GM12865 (cell line): ENCODE measurements around the gene DPPA4.

Experiments used
- DNase-seq: peaks from one replicate; pipeline ENCODE4 v3.0.0; 2010; ENCODE audit warnings: low read depth
- H3K4me3 ChIP-seq: 2 replicates; pipeline ENCODE4 v1.5.1; 2011; ENCODE audit warnings: mild to moderate bottlenecking, low read depth, low read length, control low read depth
- TF ChIP-seq, protein P1 (sequence below): IDR thresholded peaks from 2 replicates; pipeline ENCODE4 v1.5.1; 2011; ENCODE audit warnings: low read length, control low read depth, low read depth, inconsistent platforms; ENCODE audit not compliant: insufficient read depth; ENCODE audit errors: missing control alignments

DPPA4 gene

DNA sequence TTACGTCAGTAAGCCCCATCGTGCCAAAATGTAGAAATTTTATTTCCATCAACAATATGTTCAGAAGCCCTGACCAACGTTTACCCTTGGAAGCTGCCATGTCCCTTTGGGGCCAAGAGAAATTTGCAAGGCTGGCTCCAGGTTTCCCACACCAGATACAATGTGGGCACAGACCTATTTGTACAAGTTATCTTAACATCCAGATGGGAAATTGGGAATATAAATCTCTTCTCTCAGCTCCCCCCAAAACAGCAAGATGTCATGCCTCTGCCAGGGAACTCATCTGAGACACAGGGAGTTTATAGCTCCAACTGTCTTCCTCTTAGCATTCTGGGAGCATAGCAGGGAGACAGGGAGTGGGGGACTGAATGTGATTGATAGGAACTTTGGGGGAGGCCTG, 11.7 kb downstream of the DPPA4 start:
- no peak for DNase-seq
- no peak overlapping the region for H3K4me3 ChIP-seq
- TF ChIP-seq, protein P1, sequence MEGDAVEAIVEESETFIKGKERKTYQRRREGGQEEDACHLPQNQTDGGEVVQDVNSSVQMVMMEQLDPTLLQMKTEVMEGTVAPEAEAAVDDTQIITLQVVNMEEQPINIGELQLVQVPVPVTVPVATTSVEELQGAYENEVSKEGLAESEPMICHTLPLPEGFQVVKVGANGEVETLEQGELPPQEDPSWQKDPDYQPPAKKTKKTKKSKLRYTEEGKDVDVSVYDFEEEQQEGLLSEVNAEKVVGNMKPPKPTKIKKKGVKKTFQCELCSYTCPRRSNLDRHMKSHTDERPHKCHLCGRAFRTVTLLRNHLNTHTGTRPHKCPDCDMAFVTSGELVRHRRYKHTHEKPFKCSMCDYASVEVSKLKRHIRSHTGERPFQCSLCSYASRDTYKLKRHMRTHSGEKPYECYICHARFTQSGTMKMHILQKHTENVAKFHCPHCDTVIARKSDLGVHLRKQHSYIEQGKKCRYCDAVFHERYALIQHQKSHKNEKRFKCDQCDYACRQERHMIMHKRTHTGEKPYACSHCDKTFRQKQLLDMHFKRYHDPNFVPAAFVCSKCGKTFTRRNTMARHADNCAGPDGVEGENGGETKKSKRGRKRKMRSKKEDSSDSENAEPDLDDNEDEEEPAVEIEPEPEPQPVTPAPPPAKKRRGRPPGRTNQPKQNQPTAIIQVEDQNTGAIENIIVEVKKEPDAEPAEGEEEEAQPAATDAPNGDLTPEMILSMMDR = no peak

DNA sequence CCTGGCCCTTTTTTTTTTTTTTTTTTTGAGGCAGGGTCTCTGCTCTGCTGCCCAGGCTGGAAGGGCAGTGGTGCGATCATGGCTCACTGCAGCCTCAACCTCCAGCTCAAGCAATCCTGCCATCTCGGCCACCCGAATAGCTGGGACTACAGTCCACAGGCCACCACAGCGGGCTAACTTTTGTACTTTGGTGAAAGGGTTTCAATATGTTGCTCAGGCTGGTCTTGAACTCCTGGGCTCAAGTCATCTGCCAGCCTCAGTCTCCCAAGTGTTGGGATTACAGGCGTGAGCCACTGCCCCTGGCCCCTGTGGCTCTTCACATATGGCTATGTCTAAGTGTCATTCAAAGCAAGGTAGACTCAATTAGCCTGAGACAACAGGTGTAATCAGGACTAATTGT, 12.2 kb downstream of the DPPA4 start:
- no peak for DNase-seq
- no peak overlapping the region for H3K4me3 ChIP-seq
- TF ChIP-seq, protein P1 = no peak

DNA sequence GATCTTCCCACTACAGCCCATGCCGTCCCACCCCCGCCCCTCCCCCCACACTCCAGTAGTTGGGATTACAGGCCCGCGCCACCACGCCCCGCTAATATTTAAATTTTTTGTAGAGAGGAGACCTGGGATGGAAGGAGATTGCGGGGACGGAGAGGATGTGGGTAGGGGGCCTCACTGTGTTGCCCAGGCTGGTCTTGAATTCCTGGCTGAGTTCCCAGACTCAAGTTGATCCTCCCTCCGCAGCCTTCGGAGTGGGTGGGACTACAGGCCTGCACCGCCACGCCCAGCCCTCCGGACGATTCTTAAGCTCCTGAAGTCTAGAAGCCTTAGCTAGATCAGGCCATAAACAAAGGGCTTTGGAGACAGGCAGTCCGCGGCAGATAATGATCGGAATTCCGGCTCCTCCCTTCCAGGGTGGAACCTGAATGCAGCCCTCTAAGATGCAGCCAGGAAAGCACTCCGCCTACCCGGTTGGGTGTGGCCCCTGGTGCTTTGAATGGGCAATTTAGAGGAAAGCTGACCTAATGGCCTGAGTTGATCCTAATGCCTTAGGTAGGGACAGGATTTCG, 21.1 kb downstream of the DPPA4 start, which contains the start of gene DPPA2:
TSS of gene DPPA2 (minus strand) at position 356 of the 569 bp plus-strand sequence. CDS start 1,975 bp downstream, outside the sequence.
- TF ChIP-seq, protein P1 = no peak
- no peak for DNase-seq

DNA sequence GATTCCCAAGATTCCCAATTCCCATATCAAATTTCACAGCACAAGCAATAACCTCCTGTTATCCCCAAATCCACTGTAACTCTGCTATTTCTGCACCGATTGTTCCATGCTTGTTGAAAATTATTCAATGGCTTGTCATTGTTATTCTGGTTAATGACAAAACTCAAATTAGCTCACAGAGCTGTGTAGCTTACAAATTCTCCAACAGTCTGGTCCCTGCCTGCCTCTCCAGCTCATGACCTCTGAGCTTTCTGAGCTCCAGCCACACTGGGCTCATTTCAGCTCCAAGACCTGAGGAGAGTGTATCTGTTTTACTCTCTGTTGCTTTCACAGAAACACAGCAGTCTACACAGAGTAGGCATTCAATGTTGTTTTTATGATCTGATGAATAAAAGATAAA, 24.3 kb downstream of the DPPA4 start:
- no peak for DNase-seq
- no peak overlapping the region for H3K4me3 ChIP-seq
- TF ChIP-seq, protein P1 = no peak

More for the DNA sequence above, 21.1 kb downstream of the DPPA4 start, which contains the start of gene DPPA2:
- H3K4me3 ChIP-seq = no peak within 1 kb of the TSS

DNA sequence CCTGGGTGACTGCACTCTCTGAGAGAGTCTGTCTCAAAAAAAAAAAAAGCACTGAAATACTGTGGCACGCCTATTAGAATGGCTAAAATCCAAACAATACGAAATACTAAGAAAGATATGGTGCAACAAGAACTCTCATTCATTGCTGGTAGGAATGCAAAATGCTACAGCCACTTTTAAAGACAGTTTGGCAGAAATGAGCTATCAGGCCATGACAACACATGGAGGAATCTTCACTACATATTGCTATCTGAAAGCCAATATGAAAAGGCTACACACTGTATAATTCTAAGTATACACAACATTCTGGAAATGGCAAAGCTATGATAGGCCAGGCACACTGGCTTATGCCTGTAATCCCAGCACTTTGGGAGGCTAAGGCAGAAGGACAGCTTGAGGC, 39.9 kb downstream of the DPPA4 start:
- DNase-seq = no peak
- H3K4me3 ChIP-seq = no peak overlapping the region
- TF ChIP-seq, protein P1 = no peak

DNA sequence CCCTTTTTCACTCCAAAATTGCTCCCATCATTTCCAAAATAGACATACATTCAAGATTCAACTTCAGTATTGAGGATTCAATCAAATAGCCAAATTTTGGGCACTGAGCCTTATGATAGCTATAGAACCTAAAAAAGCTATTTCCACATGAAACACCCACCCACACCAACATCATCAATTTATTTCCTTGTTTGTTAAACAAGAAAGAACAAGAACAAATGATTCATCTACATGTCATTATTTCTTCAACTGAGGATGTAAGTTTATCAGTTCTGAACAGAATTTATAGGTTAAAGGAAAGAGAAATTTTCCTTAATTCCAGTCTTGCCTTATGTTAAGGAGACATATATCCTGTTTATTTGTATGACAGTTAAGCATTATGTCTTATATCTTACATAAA, 53.3 kb downstream of the DPPA4 start:
- H3K4me3 ChIP-seq = no peak overlapping the region
- TF ChIP-seq, protein P1 = no peak
- DNase-seq = no peak

DNA sequence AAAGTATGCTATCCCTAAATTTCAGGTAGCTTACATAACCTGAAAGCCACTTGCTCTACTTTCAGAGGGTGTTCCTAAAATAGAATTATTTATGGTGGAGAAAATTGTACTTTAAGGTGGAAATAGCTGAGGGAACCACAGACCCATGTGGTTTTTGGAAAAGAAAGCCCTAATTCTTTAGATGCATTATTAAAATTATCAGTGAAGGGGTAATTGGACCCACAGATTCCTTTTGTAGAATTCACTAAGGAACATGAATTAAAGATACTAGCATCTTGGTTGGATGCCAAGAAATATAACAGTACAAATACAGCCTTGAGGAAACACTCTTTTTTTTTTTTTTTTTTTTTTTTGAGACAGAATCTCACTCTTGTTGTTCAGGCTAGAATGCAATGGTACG, 58.8 kb downstream of the DPPA4 start:
- TF ChIP-seq, protein P1 = no peak
- H3K4me3 ChIP-seq = no peak overlapping the region
- DNase-seq = no peak
